ENCODE results near the gene MBNL2.
A peak's percentile ranks its signal among the peaks of the same experiment; 100 is the strongest.

The MBNL2 gene

GRCh38 chr13:97385854-97386253, 163.7 kb downstream of the MBNL2 start:
- H3K9me3 ChIP-seq: no peaks in the 10 kb centered on the region
- H3K27me3 ChIP-seq: no peaks in the 10 kb centered on the region
- no peak for DNase-seq
- H3K36me3 ChIP-seq: no peaks in the 10 kb centered on the region
- no peak overlapping the region for H3K4me3 ChIP-seq (ENCODE audit: low read depth, low read length)
- H3K4me1 ChIP-seq: peaks cover 2% of the 10 kb centered on the region; the same call in 1 of the 2 replicates
- no peak for TF ChIP-seq CTCF (IDR thresholded peaks at IDR 0.05; ENCODE audit: low read depth, low read length)

- Histone ChIP-seq H3K36me3 (no peaks in the 10 kb centered on the region), H3K4me1 (peaks cover 2% of the 10 kb centered on the region; the same call in 1 of the 2 replicates), H3K9me3 (no peaks in the 10 kb centered on the region), H3K4me3 (ENCODE audit: low read depth, low read length) (no peak overlapping the region), H3K27me3 (no peaks in the 10 kb centered on the region)
- no peak for TF ChIP-seq CTCF (IDR thresholded peaks at IDR 0.05; ENCODE audit: low read depth, low read length)
- no peak for DNase-seq
Observed at GRCh38 chr13:97386801-97387484, 164.8 kb downstream of the MBNL2 start.

GRCh38 chr13:97387485-97387839, 165.3 kb downstream of the MBNL2 start:
- Histone ChIP-seq H3K36me3 (no peaks in the 10 kb centered on the region), H3K9me3 (no peaks in the 10 kb centered on the region), H3K4me3 (ENCODE audit: low read depth, low read length) (no peak overlapping the region), H3K4me1 (peaks cover 2% of the 10 kb centered on the region; the same call in 1 of the 2 replicates), H3K27me3 (no peaks in the 10 kb centered on the region)
- TF ChIP-seq CTCF (IDR thresholded peaks at IDR 0.05; ENCODE audit: low read depth, low read length): no peak
- DNase-seq: no peak

GRCh38 chr13:97387890-97388289, 165.8 kb downstream of the MBNL2 start:
- Histone ChIP-seq H3K27me3 (no peaks in the 10 kb centered on the region), H3K36me3 (no peaks in the 10 kb centered on the region), H3K4me1 (peaks cover 2% of the 10 kb centered on the region; the same call in 1 of the 2 replicates), H3K4me3 (ENCODE audit: low read depth, low read length) (no peak overlapping the region), H3K9me3 (no peaks in the 10 kb centered on the region)
- no peak for DNase-seq
- TF ChIP-seq CTCF (IDR thresholded peaks at IDR 0.05; ENCODE audit: low read depth, low read length): no peak

- peak; percentile 18 for DNase-seq
- H3K36me3 ChIP-seq: no peaks in the 10 kb centered on the region
- no peak for TF ChIP-seq CTCF (IDR thresholded peaks at IDR 0.05; ENCODE audit: low read depth, low read length)
- H3K27me3 ChIP-seq: no peaks in the 10 kb centered on the region
- no peak overlapping the region for H3K4me3 ChIP-seq (ENCODE audit: low read depth, low read length)
- no peaks in the 10 kb centered on the region for H3K9me3 ChIP-seq
- H3K4me1 ChIP-seq: peaks cover 2% of the 10 kb centered on the region; the same call in 1 of the 2 replicates
Observed at GRCh38 chr13:97388373-97388772, 166.2 kb downstream of the MBNL2 start.

GRCh38 chr13:97390941-97391600, 168.9 kb downstream of the MBNL2 start:
- no peaks in the 10 kb centered on the region for H3K27me3 ChIP-seq
- H3K4me3 ChIP-seq (ENCODE audit: low read depth, low read length): no peak overlapping the region
- H3K4me1 ChIP-seq: peaks cover 2% of the 10 kb centered on the region; the same call in 1 of the 2 replicates
- H3K9me3 ChIP-seq: no peaks in the 10 kb centered on the region
- no peaks in the 10 kb centered on the region for H3K36me3 ChIP-seq
- no peak for DNase-seq
- no peak for TF ChIP-seq CTCF (IDR thresholded peaks at IDR 0.05; ENCODE audit: low read depth, low read length)
